ENCODE data around the gene YAP1. TPM values are rescaled to one million over a fixed set of nuclear protein-coding genes. Genes with fewer than 3 reads are reported as not detected.
"Not testable (repeated sequence)": the region's sequence is repeated elsewhere in the genome, so short reads cannot be mapped to it uniquely, and the experiment has no call there.

YAP1 gene
- total RNA-seq, 2 donors from 2014 or later, result 0.62 to 0.75 TPM

GRCh38 chr11:102238391-102238821 lies 128.2 kb downstream of the YAP1 start:
- DNase-seq (ENCODE audit: low spot score in 2 of 2) (no peak), ATAC-seq (no peak)
- H3K36me3 Mint-ChIP-seq, result peaks cover 0 to 6% of the 10 kb centered on the region in 2 donors
- H3K27ac Mint-ChIP-seq, result no peak overlapping the region
- H3K9me3 Mint-ChIP-seq, result peaks cover 0 to 5% of the 10 kb centered on the region in 2 donors

GRCh38 chr11:102239448-102239847 lies 129.2 kb downstream of the YAP1 start:
- Mint-ChIP-seq H3K27ac (no peak overlapping the region), H3K9me3 (peaks cover 0 to 5% of the 10 kb centered on the region in 2 donors), H3K36me3 (peaks cover 0 to 6% of the 10 kb centered on the region in 2 donors)
- ATAC-seq (no peak), DNase-seq (ENCODE audit: low spot score in 2 of 2) (no peak)

- Mint-ChIP-seq H3K36me3 (peaks cover 0 to 6% of the 10 kb centered on the region in 2 donors), H3K27ac (no peak overlapping the region), H3K9me3 (peaks cover 0 to 5% of the 10 kb centered on the region in 2 donors)
- ATAC-seq (no peak), DNase-seq (ENCODE audit: low spot score in 2 of 2) (no peak)
Observed at GRCh38 chr11:102239911-102240310, 129.7 kb downstream of the YAP1 start.

- Mint-ChIP-seq H3K9me3 (peaks cover 0 to 5% of the 10 kb centered on the region in 2 donors), H3K36me3 (peaks cover 0 to 6% of the 10 kb centered on the region in 2 donors), H3K27ac (peak overlapping the region in 1 of 2 donors; percentile 10)
- ATAC-seq (no peak), DNase-seq (ENCODE audit: low spot score in 2 of 2) (no peak)
Observed at GRCh38 chr11:102240502-102240901, 130.3 kb downstream of the YAP1 start.

GRCh38 chr11:102241026-102241425 lies 130.8 kb downstream of the YAP1 start:
- Mint-ChIP-seq H3K27ac (peak overlapping the region in 1 of 2 donors; percentile 10), H3K36me3 (peaks cover 0 to 6% of the 10 kb centered on the region in 2 donors), H3K9me3 (peaks cover 0 to 5% of the 10 kb centered on the region in 2 donors)
- ATAC-seq (no peak), DNase-seq (ENCODE audit: low spot score in 2 of 2) (no peak)

GRCh38 chr11:102243399-102243884 lies 133.2 kb downstream of the YAP1 start:
- no peak for ATAC-seq
- peaks cover 0 to 5% of the 10 kb centered on the region in 2 donors for H3K9me3 Mint-ChIP-seq
- no peak overlapping the region for H3K27ac Mint-ChIP-seq
- DNase-seq (ENCODE audit: low spot score in 2 of 2), result no peak
- H3K36me3 Mint-ChIP-seq, result peaks cover 0 to 6% of the 10 kb centered on the region in 2 donors

GRCh38 chr11:102244681-102245409 lies 134.6 kb downstream of the YAP1 start:
- no peak for DNase-seq (ENCODE audit: low spot score in 2 of 2)
- ATAC-seq, result no peak
- Mint-ChIP-seq H3K27ac (no peak overlapping the region), H3K9me3 (peaks cover 0 to 5% of the 10 kb centered on the region in 2 donors), H3K36me3 (peaks cover 0 to 6% of the 10 kb centered on the region in 2 donors)

GRCh38 chr11:102251423-102251822 lies 141.2 kb downstream of the YAP1 start:
- ATAC-seq, result no peak
- Mint-ChIP-seq H3K36me3 (no peaks in the 10 kb centered on the region), H3K27ac (no peak overlapping the region), H3K9me3 (no peaks in the 10 kb centered on the region)
- DNase-seq (ENCODE audit: low spot score in 2 of 2), result no peak

GRCh38 chr11:102252339-102252891 lies 142.2 kb downstream of the YAP1 start:
- no peak overlapping the region for H3K27ac Mint-ChIP-seq
- ATAC-seq (no peak), DNase-seq (ENCODE audit: low spot score in 2 of 2) (no peak)
- no peaks in the 10 kb centered on the region for H3K9me3 Mint-ChIP-seq
- H3K36me3 Mint-ChIP-seq, result no peaks in the 10 kb centered on the region

- Mint-ChIP-seq H3K36me3 (no peaks in the 10 kb centered on the region), H3K27ac (no peak overlapping the region), H3K9me3 (no peaks in the 10 kb centered on the region)
- ATAC-seq (no peak), DNase-seq (ENCODE audit: low spot score in 2 of 2) (no peak)
Observed at GRCh38 chr11:102253020-102253715, 142.9 kb downstream of the YAP1 start.

- no peak for ATAC-seq
- Mint-ChIP-seq H3K27ac (no peak overlapping the region), H3K36me3 (no peaks in the 10 kb centered on the region), H3K9me3 (no peaks in the 10 kb centered on the region)
- DNase-seq (ENCODE audit: low spot score in 2 of 2), result no peak
Observed at GRCh38 chr11:102254047-102254446, 143.8 kb downstream of the YAP1 start.

- H3K9me3 Mint-ChIP-seq, result no peaks in the 10 kb centered on the region
- peak in 1 of 2 donors; percentile 36 for ATAC-seq
- peak overlapping the region in 1 of 2 donors; percentile 39 for H3K27ac Mint-ChIP-seq
- DNase-seq (ENCODE audit: low spot score in 2 of 2), result no peak
- H3K36me3 Mint-ChIP-seq, result no peaks in the 10 kb centered on the region
Observed at GRCh38 chr11:102256251-102256650, 146.0 kb downstream of the YAP1 start.

GRCh38 chr11:102260241-102260640 lies 150.0 kb downstream of the YAP1 start:
- ATAC-seq (no peak), DNase-seq (ENCODE audit: low spot score in 2 of 2) (no peak)
- Mint-ChIP-seq H3K27ac (no peak overlapping the region), H3K36me3 (no peaks in the 10 kb centered on the region), H3K9me3 (no peaks in the 10 kb centered on the region)

GRCh38 chr11:102263379-102264003 lies 153.2 kb downstream of the YAP1 start:
- Mint-ChIP-seq H3K9me3 (no peaks in the 10 kb centered on the region), H3K36me3 (no peaks in the 10 kb centered on the region), H3K27ac (no peak overlapping the region)
- DNase-seq (ENCODE audit: low spot score in 2 of 2), result no peak
- ATAC-seq, result no peak

GRCh38 chr11:102264704-102265103 lies 154.5 kb downstream of the YAP1 start:
- not testable (repeated sequence) for H3K9me3 Mint-ChIP-seq, H3K27ac Mint-ChIP-seq, ATAC-seq, H3K36me3 Mint-ChIP-seq
- DNase-seq (ENCODE audit: low spot score in 2 of 2), result peak in 1 of 2 donors; percentile 14

GRCh38 chr11:102266099-102266498 lies 155.9 kb downstream of the YAP1 start:
- Mint-ChIP-seq H3K9me3 (no peaks in the 10 kb centered on the region), H3K27ac (no peak overlapping the region), H3K36me3 (no peaks in the 10 kb centered on the region)
- DNase-seq (ENCODE audit: low spot score in 2 of 2) (no peak), ATAC-seq (no peak)

GRCh38 chr11:102267609-102268008 lies 157.4 kb downstream of the YAP1 start:
- ATAC-seq (no peak), DNase-seq (ENCODE audit: low spot score in 2 of 2) (no peak)
- H3K36me3 Mint-ChIP-seq, result no peaks in the 10 kb centered on the region

More at GRCh38 chr11:102267609-102268008, 157.4 kb downstream of the YAP1 start:
- Mint-ChIP-seq H3K9me3 (no peaks in the 10 kb centered on the region), H3K27ac (no peak overlapping the region)
